Endothelial cell (in vitro differentiated cells): ENCODE results near the gene DYNC2I2. TPM values are rescaled to one million over a fixed set of nuclear protein-coding genes. Genes with fewer than 3 reads are reported as not detected.
A peak's percentile ranks its signal among the peaks of the same experiment; 100 is the strongest.
"Not testable (repeated sequence)": the region's sequence is repeated elsewhere in the genome, so short reads cannot be mapped to it uniquely, and the experiment has no call there.

Experiments
- DNase-seq: peaks from one replicate; pipeline ENCODE4 v3.0.0; 2021; ENCODE audit warnings: low spot score
- H3K27ac Mint-ChIP-seq: one replicate; pipeline ENCODE4 v1.8.0; 2021; ENCODE audit warnings: mixed read lengths, inconsistent platforms; ENCODE audit not compliant: unreplicated experiment
- H3K27me3 Mint-ChIP-seq: one replicate; pipeline ENCODE4 v1.8.0; 2021; ENCODE audit warnings: mild to moderate bottlenecking, moderate library complexity, mixed read lengths, inconsistent platforms; ENCODE audit not compliant: unreplicated experiment
- H3K36me3 Mint-ChIP-seq: one replicate; pipeline ENCODE4 v1.8.0; 2021; ENCODE audit warnings: mild to moderate bottlenecking, low read depth, mixed read lengths, inconsistent platforms; ENCODE audit not compliant: unreplicated experiment
- H3K4me1 Mint-ChIP-seq: one replicate; pipeline ENCODE4 v1.8.0; 2021; ENCODE audit warnings: mild to moderate bottlenecking, mixed read lengths, inconsistent platforms; ENCODE audit not compliant: unreplicated experiment
- H3K4me3 Mint-ChIP-seq: one replicate; pipeline ENCODE4 v1.8.0; 2021; ENCODE audit warnings: mild to moderate bottlenecking, mixed read lengths, inconsistent platforms; ENCODE audit not compliant: unreplicated experiment
- H3K9me3 Mint-ChIP-seq: one replicate; pipeline ENCODE4 v1.8.0; 2021; ENCODE audit warnings: mixed read lengths, inconsistent platforms; ENCODE audit not compliant: unreplicated experiment
- total RNA-seq: library from RNA; stranded (reverse); fragmentation: NEBNext Ultra II Directional; extraction: Animal tissue kit (Norgen Biotek cat#: 25700); gene quantifications from one replicate; pipeline ENCODE4 v1.2.1, GENCODE V29; 2021; ENCODE audit not compliant: unreplicated experiment
- TF ChIP-seq, protein P1 (sequence below): fragments of 200-600 bp; sonication (generic); IDR thresholded peaks from one replicate; pipeline ENCODE4 v1.5.0; 2021; ENCODE audit warnings: antibody characterized with exemption; ENCODE audit not compliant: unreplicated experiment

The DYNC2I2 gene
- total RNA-seq, 1 donor from 2014 or later = 35.4 TPM

DNA sequence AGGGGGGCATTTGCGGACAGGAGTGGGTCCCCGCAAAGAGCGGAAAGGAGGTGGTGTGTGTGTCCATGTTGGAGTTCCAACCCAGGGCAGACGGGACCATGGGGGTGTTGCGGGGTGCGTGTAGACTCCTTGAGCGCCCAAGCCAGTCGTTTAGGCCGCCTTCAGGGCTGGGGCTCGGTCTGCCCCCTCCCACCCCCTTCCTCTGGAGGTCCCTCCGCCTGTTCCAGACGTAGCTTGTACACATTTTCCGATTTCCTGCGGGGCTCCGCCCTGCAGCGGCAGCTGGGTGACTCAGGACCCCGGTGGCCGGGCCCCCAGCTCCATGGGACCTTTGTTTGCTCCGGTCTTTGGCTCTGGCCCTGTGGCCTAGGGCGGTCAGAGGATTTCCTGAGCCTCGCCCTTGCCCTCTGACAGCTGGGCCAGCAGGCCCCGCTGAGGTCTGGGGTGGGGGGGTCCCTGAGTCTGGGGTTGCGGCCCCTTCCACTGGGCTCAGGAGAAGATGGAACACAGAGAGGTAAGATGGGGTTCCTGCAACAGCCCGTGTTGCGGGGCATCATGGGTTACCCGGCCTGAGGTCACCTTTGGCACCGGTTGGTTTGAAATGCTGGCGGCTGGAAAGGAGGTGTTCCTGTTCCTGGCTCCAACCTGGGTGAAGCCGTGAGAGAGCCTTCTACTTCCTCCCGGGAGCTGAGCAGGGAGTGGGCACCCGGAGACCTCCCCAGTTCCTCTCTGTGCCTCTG is 47.1 kb upstream of the DYNC2I2 start:
- H3K27me3 Mint-ChIP-seq = peaks cover 3% of the 10 kb centered on the region
- no peaks in the 10 kb centered on the region for H3K9me3 Mint-ChIP-seq
- H3K36me3 Mint-ChIP-seq = no peaks in the 10 kb centered on the region
- H3K4me3 Mint-ChIP-seq = peak overlapping the region; percentile 88
- H3K27ac Mint-ChIP-seq = no peak overlapping the region
- DNase-seq = no peak
- H3K4me1 Mint-ChIP-seq = no peaks in the 10 kb centered on the region
- TF ChIP-seq, protein P1, sequence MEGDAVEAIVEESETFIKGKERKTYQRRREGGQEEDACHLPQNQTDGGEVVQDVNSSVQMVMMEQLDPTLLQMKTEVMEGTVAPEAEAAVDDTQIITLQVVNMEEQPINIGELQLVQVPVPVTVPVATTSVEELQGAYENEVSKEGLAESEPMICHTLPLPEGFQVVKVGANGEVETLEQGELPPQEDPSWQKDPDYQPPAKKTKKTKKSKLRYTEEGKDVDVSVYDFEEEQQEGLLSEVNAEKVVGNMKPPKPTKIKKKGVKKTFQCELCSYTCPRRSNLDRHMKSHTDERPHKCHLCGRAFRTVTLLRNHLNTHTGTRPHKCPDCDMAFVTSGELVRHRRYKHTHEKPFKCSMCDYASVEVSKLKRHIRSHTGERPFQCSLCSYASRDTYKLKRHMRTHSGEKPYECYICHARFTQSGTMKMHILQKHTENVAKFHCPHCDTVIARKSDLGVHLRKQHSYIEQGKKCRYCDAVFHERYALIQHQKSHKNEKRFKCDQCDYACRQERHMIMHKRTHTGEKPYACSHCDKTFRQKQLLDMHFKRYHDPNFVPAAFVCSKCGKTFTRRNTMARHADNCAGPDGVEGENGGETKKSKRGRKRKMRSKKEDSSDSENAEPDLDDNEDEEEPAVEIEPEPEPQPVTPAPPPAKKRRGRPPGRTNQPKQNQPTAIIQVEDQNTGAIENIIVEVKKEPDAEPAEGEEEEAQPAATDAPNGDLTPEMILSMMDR = no peak

DNA sequence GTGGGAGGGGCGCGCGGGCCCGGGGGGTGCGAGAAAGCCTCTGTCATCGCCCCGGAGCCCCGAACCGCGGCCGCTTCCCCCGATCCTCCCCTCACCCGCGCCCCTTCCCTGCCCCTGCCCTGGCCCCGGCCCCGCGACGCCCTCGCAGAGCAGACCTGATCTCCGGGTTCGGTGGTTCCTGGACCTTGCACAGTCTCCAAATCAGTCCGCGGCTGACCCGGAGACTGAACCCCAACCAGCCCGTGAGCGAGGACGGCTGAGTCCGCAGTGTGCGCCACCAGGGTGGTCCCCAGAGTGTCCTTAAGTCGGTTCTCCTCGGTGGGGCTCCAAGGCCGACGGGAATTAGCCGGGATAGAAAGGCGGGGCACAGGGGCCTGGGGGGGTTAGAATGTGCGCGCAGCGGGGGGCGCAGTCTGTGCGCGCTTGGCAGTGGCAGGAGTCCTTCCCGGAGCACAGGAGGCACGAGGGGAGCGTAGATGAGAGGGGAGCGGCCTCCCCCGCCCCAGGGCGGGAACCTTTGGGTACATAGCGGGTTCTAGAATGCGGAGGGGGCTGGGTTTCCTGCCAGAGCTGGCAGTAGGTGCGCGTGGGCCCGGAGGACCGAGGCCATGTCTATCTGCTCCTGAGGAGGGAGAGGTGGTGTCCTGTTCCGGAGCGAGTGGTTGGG is 46.4 kb upstream of the DYNC2I2 start:
- no peaks in the 10 kb centered on the region for H3K36me3 Mint-ChIP-seq
- peak overlapping the region; percentile 88 for H3K4me3 Mint-ChIP-seq
- no peak for DNase-seq
- TF ChIP-seq, protein P1 = no peak
- no peaks in the 10 kb centered on the region for H3K4me1 Mint-ChIP-seq
- no peak overlapping the region for H3K27ac Mint-ChIP-seq
- H3K9me3 Mint-ChIP-seq = no peaks in the 10 kb centered on the region
- H3K27me3 Mint-ChIP-seq = peaks cover 3% of the 10 kb centered on the region

DNA sequence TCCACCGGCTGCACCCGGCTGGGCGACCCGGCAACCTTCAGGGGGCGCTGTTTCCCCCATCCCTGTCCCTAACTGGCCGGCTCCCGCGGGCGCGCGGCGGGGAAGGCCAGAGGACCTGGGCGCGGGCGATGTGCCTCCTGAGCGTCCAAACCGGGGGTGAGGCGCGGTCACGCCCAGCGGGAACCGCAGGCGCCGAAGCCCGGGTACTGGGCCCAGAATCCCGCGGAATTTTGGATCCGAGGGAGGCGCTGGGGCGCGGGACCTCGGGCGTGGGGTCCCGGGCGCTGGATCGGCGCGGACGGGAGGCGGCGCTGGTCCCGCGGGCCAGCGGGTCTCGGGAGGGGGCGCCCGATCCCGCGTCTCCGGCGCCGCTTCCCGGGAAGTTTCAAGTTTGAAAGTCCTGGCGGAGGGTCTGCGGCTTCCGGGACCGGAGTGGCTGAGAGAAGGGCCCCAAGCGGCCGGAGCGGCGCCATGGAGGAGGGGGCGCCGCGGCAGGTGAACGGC is 45.9 kb upstream of the DYNC2I2 start, which contains the start of gene PKN3:
Gene PKN3, plus strand, starts transcription at position 59 of the 504 bp plus-strand sequence. Its CDS starts 413 bp downstream, at position 472.
- Mint-ChIP-seq H3K4me1 (no peaks in the 10 kb centered on the region), H3K27me3 (peaks cover 3% of the 10 kb centered on the region), H3K27ac (peak within 1 kb of the TSS; percentile 62), H3K36me3 (no peaks in the 10 kb centered on the region), H3K9me3 (no peaks in the 10 kb centered on the region), H3K4me3 (peak within 1 kb of the TSS; percentile 88)
- DNase-seq = peak; percentile 98
- TF ChIP-seq, protein P1 = peak; percentile 98

DNA sequence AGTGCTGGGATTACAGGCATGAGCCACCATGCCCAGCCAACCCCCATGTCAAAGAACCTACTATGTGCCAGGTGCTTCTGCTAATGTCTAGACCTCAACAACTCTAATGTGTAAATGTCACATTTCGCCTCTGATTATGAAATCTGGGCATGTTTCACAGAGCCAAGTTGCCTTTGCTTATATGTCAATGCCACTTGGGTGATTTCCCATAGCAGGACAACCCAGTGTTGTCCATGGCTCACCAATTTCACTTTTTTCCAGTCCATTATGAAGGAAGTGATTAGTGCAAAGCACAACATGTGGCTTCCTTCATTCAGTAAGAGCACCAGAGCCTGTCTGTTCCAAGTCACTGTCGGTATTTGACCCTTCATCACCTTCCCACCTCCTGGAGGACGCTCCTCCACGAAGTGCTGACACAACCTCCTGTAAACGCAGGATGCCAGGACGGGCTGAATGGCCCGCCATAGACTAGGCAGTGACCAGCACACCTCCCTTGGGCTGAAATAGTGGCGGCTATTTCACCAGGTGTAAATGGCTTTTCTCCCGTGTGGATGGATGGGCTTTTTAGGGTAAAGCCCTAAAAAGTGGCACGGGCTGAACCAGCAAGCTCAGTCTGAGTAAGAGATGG is 44.7 kb upstream of the DYNC2I2 start:
- peak overlapping the region; percentile 86 for H3K4me3 Mint-ChIP-seq
- H3K4me1 Mint-ChIP-seq = no peaks in the 10 kb centered on the region
- H3K27ac Mint-ChIP-seq = no peak overlapping the region
- peaks cover under 1% of the 10 kb centered on the region for H3K36me3 Mint-ChIP-seq
- DNase-seq = no peak
- TF ChIP-seq, protein P1 = no peak
- H3K9me3 Mint-ChIP-seq = no peaks in the 10 kb centered on the region
- peaks cover 3% of the 10 kb centered on the region for H3K27me3 Mint-ChIP-seq

DNA sequence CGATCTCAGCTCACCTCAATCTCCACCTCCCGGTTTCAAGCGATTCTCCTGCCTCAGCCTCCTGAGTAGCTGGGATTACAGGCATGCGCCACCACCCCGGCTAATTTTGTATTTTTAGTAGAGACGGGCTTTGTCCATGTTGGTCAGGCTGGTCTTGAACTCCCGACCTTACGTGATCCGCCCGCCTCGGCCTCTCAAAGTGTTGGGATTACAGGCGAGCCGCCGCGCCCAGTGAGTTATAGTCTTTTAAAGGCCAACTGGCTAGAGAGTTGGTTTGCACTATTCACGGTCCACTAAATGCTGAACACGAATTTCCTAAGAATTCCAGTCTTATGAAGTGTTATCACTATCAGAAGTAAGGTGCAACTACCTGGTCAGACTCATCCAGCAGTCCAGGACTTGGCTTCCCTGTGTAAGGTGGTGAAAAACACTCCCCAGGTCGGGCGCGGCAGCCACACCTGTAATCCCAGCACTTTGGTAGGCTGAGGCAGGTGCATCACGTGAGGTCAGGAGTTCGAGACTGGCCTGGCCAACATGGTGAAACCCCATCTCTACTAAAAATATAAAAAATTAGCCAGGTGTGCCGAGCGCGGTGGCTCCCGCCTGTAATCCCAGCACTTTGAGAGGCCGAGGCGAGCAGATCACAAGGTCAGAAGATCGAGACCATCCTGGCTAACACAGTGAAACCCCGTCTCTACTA is 42.6 kb upstream of the DYNC2I2 start:
- DNase-seq = not testable (repeated sequence)

More for the DNA sequence above, 42.6 kb upstream of the DYNC2I2 start:
- not testable (repeated sequence) for H3K36me3 Mint-ChIP-seq, H3K4me1 Mint-ChIP-seq, H3K27me3 Mint-ChIP-seq, H3K27ac Mint-ChIP-seq, H3K4me3 Mint-ChIP-seq, H3K9me3 Mint-ChIP-seq
